ENCODE results near the gene C16orf89. TPM values are rescaled to one million over a fixed set of nuclear protein-coding genes. Genes with fewer than 3 reads are reported as not detected.
A peak's percentile ranks its signal among the peaks of the same experiment; 100 is the strongest.

The C16orf89 gene
- total RNA-seq, 2 donors from 2014 or later: 0.51 TPM; not detected in 1

- Histone ChIP-seq H3K9ac (ENCODE audit: extremely low read depth, low read length, poor library complexity, severe bottlenecking) (no peak overlapping the region), H3K4me3 (ENCODE audit: low read length) (no peak overlapping the region), H3K4me1 (ENCODE audit: control insufficient read depth, insufficient read depth, low read length) (no peaks in the 10 kb centered on the region), H3K9me3 (ENCODE audit: control insufficient read depth, low read length) (no peaks in the 10 kb centered on the region), H3K36me3 (ENCODE audit: control insufficient read depth, insufficient read depth, low read length) (peaks cover 22% of the 10 kb centered on the region), H3K27me3 (ENCODE audit: control insufficient read depth, insufficient read depth, low read length, poor library complexity, severe bottlenecking) (no peaks in the 10 kb centered on the region), H3K27ac (ENCODE audit: low read depth, low read length) (no peak overlapping the region)
- no peak overlapping the region for H3K27ac Mint-ChIP-seq
- whole genome bisulfite sequencing, 2 experiments (ENCODE audit: insufficient coverage in 1 of 2, insufficient read length in 1 of 2): 94 to 100% methylated on average over 1 to 2 of the region's 2 CpGs
- H3K4me1 Mint-ChIP-seq: no peaks in the 10 kb centered on the region
- H3K9me3 Mint-ChIP-seq: no peaks in the 10 kb centered on the region
- TF ChIP-seq CTCF (conservative IDR thresholded peaks at IDR 0.05): no peak
- peaks cover 37% of the 10 kb centered on the region for H3K36me3 Mint-ChIP-seq (ENCODE audit: low read depth)
- H3K4me3 Mint-ChIP-seq: peak overlapping the region; percentile 31
- DNase-seq: no peak
- H3K27me3 Mint-ChIP-seq (ENCODE audit: insufficient read depth): peaks cover 2% of the 10 kb centered on the region
Observed at GRCh38 chr16:5073279-5073629, 7.5 kb upstream of the C16orf89 start.

- WGBS, 2 experiments (ENCODE audit: insufficient coverage in 1 of 2, insufficient read length in 1 of 2): 73 to 76% methylated on average over 11 to 12 of the region's 12 CpGs
- Histone ChIP-seq H3K9me3 (ENCODE audit: control insufficient read depth, low read length) (no peaks in the 10 kb centered on the region), H3K4me1 (ENCODE audit: control insufficient read depth, insufficient read depth, low read length) (no peaks in the 10 kb centered on the region), H3K4me3 (ENCODE audit: low read length) (peak overlapping the region; percentile 86), H3K27ac (ENCODE audit: low read depth, low read length) (no peak overlapping the region), H3K9ac (ENCODE audit: extremely low read depth, low read length, poor library complexity, severe bottlenecking) (peak overlapping the region; percentile 85), H3K36me3 (ENCODE audit: control insufficient read depth, insufficient read depth, low read length) (peaks cover 22% of the 10 kb centered on the region), H3K27me3 (ENCODE audit: control insufficient read depth, insufficient read depth, low read length, poor library complexity, severe bottlenecking) (no peaks in the 10 kb centered on the region)
- DNase-seq: no peak
- Mint-ChIP-seq H3K27ac (peak overlapping the region; percentile 93), H3K36me3 (ENCODE audit: low read depth) (peaks cover 33% of the 10 kb centered on the region), H3K27me3 (ENCODE audit: insufficient read depth) (peaks cover 2% of the 10 kb centered on the region), H3K4me1 (no peaks in the 10 kb centered on the region), H3K9me3 (no peaks in the 10 kb centered on the region), H3K4me3 (peak overlapping the region; percentile 86)
- no peak for TF ChIP-seq CTCF (conservative IDR thresholded peaks at IDR 0.05)
Observed at GRCh38 chr16:5072334-5073278, 6.8 kb upstream of the C16orf89 start.

- H3K9ac ChIP-seq (ENCODE audit: extremely low read depth, low read length, poor library complexity, severe bottlenecking): peak within 1 kb of the TSS; percentile 85
- H3K27me3 ChIP-seq (ENCODE audit: control insufficient read depth, insufficient read depth, low read length, poor library complexity, severe bottlenecking): no peaks in the 10 kb centered on the region
- Mint-ChIP-seq H3K4me1 (no peaks in the 10 kb centered on the region), H3K9me3 (no peaks in the 10 kb centered on the region), H3K27ac (peak within 1 kb of the TSS; percentile 93), H3K36me3 (ENCODE audit: low read depth) (peaks cover 28% of the 10 kb centered on the region), H3K27me3 (ENCODE audit: insufficient read depth) (peaks cover 2% of the 10 kb centered on the region), H3K4me3 (peak within 1 kb of the TSS; percentile 86)
- peak; percentile 94 for DNase-seq
- H3K27ac ChIP-seq (ENCODE audit: low read depth, low read length): peak within 1 kb of the TSS; percentile 42
- TF ChIP-seq CTCF (conservative IDR thresholded peaks at IDR 0.05): no peak
- peaks cover 18% of the 10 kb centered on the region for H3K36me3 ChIP-seq (ENCODE audit: control insufficient read depth, insufficient read depth, low read length)
- WGBS, 2 experiments (ENCODE audit: insufficient coverage in 1 of 2, insufficient read length in 1 of 2): 2 to 6% methylated on average over 22 to 53 of the region's 53 CpGs
- H3K4me1 ChIP-seq (ENCODE audit: control insufficient read depth, insufficient read depth, low read length): no peaks in the 10 kb centered on the region
- no peaks in the 10 kb centered on the region for H3K9me3 ChIP-seq (ENCODE audit: control insufficient read depth, low read length)
- H3K4me3 ChIP-seq (ENCODE audit: low read length): peak within 1 kb of the TSS; percentile 86
Observed at GRCh38 chr16:5071681-5072333, 6.1 kb upstream of the C16orf89 start, which contains the start of gene ALG1. TSS of gene ALG1 (plus strand) at chr16:5071843. CDS start at chr16:5071850, 7 bp downstream.

All from endodermal cell (in vitro differentiated cells).